CD14-positive monocyte (primary cell): Measurements from ENCODE around the gene HS1BP3. TPM values are rescaled to one million over a fixed set of nuclear protein-coding genes. Genes with fewer than 3 reads are reported as not detected.

ENCODE experiments used
- DNase-seq, 3 donors: peaks; one replicate each; pipeline ENCODE4 v3.0.0-alpha.2; 2011 to 2022
- H2AFZ ChIP-seq: 2 replicates; pipeline ENCODE4 v1.6.0; 2012; ENCODE audit warnings: mild to moderate bottlenecking, low read depth, low read length, inconsistent platforms; ENCODE audit not compliant: insufficient read depth, poor library complexity, severe bottlenecking
- H3K27ac ChIP-seq, 2 donors: 1 replicate in 1 of 2; 2 replicates in 1 of 2; pipeline ENCODE4 v1.5.1; 2012 to 2013; ENCODE audit warnings: low read length in 2 of 2, control low read depth in 1 of 2, inconsistent platforms in 1 of 2, low read depth in 1 of 2, mild to moderate bottlenecking in 1 of 2
- H3K27me3 ChIP-seq, 2 donors: one replicate each; pipeline versions ENCODE4 v1.6.0 to v1.6.1; 2011 to 2013; ENCODE audit warnings: low read length in 2 of 2; ENCODE audit not compliant: control insufficient read depth in 2 of 2, insufficient read depth in 2 of 2
- H3K36me3 ChIP-seq, 2 donors: replicated peaks in 1 of 2; 1 replicate in 1 of 2; 2 replicates in 1 of 2; pipeline versions ENCODE4 v1.5.1 to v1.6.1; 2012 to 2013; ENCODE audit warnings: low read length in 2 of 2, control low read depth in 1 of 2, inconsistent platforms in 1 of 2, mild to moderate bottlenecking in 1 of 2; ENCODE audit not compliant: insufficient read depth in 2 of 2, control insufficient read depth in 1 of 2
- H3K4me1 ChIP-seq, 2 donors: 1 replicate in 1 of 2; 2 replicates in 1 of 2; pipeline versions ENCODE4 v1.5.1 to v1.6.1; 2012 to 2013; ENCODE audit warnings: low read length in 2 of 2, control low read depth in 1 of 2, inconsistent platforms in 1 of 2, mild to moderate bottlenecking in 1 of 2, moderate library complexity in 1 of 2; ENCODE audit not compliant: insufficient read depth in 2 of 2, control insufficient read depth in 1 of 2
- H3K4me2 ChIP-seq: replicated peaks from 2 replicates; pipeline ENCODE3; 2012; ENCODE audit warnings: low read length, moderate library complexity, mild to moderate bottlenecking; ENCODE audit not compliant: poor library complexity, severe bottlenecking; ENCODE audit errors: extremely low read depth
- H3K4me3 ChIP-seq, 3 experiments: fragments of 200-600 bp in 1 of 3; sonication (generic) in 1 of 3; replicated peaks in 1 of 3; 1 replicate in 2 of 3; 2 replicates in 1 of 3; pipeline ENCODE4 v1.5.1; 2011 to 2013; ENCODE audit warnings: low read length in 3 of 3, mild to moderate bottlenecking in 3 of 3, control low read depth in 2 of 3, low read depth in 2 of 3, inconsistent platforms in 1 of 3, moderate library complexity in 1 of 3
- H3K79me2 ChIP-seq: 2 replicates; pipeline ENCODE4 v1.6.0; 2012; ENCODE audit warnings: mild to moderate bottlenecking, control low read depth, inconsistent platforms, low read length, moderate library complexity; ENCODE audit not compliant: insufficient read depth
- H3K9ac ChIP-seq: 2 replicates; pipeline ENCODE4 v1.6.0; 2017; ENCODE audit warnings: low read length, mild to moderate bottlenecking; ENCODE audit not compliant: insufficient read depth, poor library complexity, severe bottlenecking
- H3K9me3 ChIP-seq, 2 donors: replicated peaks in 1 of 2; 1 replicate in 1 of 2; 2 replicates in 1 of 2; pipeline versions ENCODE4 v1.5.1 to v1.6.1; 2012 to 2013; ENCODE audit warnings: low read length in 2 of 2, control low read depth in 1 of 2; ENCODE audit not compliant: control insufficient read depth in 1 of 2, insufficient read depth in 1 of 2
- H4K20me1 ChIP-seq: 2 replicates; pipeline ENCODE4 v1.6.0; 2012; ENCODE audit warnings: mild to moderate bottlenecking, low read length, control low read depth, moderate library complexity; ENCODE audit not compliant: insufficient read depth
- H3K27ac Mint-ChIP-seq, 7 donors: one replicate each; pipeline ENCODE4 v1.8.0; 2020; ENCODE audit warnings: mild to moderate bottlenecking in 7 of 7, mixed read lengths in 7 of 7, moderate library complexity in 6 of 7, inconsistent platforms in 2 of 7
- H3K27me3 Mint-ChIP-seq, 3 donors: one replicate each; pipeline ENCODE4 v1.8.0; 2021 to 2022; ENCODE audit warnings: low read depth in 3 of 3, mild to moderate bottlenecking in 3 of 3, mixed read lengths in 3 of 3, moderate library complexity in 3 of 3, inconsistent platforms in 1 of 3
- H3K36me3 Mint-ChIP-seq, 2 donors: one replicate each; pipeline ENCODE4 v1.8.0; 2020; ENCODE audit warnings: mixed read lengths in 2 of 2, inconsistent platforms in 1 of 2, mild to moderate bottlenecking in 1 of 2
- H3K4me1 Mint-ChIP-seq: one replicate; pipeline ENCODE4 v1.8.0; 2020; ENCODE audit warnings: mild to moderate bottlenecking, mixed read lengths
- H3K4me3 Mint-ChIP-seq, 2 donors: one replicate each; pipeline ENCODE4 v1.8.0; 2020; ENCODE audit warnings: mild to moderate bottlenecking in 2 of 2, mixed read lengths in 2 of 2, moderate library complexity in 1 of 2
- H3K9me3 Mint-ChIP-seq, 7 donors: one replicate each; pipeline ENCODE4 v1.8.0; 2020 to 2022; ENCODE audit warnings: mixed read lengths in 7 of 7, mild to moderate bottlenecking in 6 of 7, moderate library complexity in 6 of 7, inconsistent platforms in 2 of 7
- WGBS: methylation state at CpG from one replicate; pipeline ENCODE4 v1.1.5; 2013; ENCODE audit warnings: missing lambda C conversion rate; ENCODE audit not compliant: insufficient coverage; 5-methylcytosine and 5-hydroxymethylcytosine counted together
- intact Hi-C, 2 donors: fragments of 100-400 bp; cut with micrococcal nuclease; formaldehyde crosslinking; loops; one replicate each; pipeline versions ENCODE4 v1.15.0 to v1.15.1; 2023
- polyA plus RNA-seq, 3 donors: library from polyadenylated mRNA; depleted of rRNA in 1 of 3; unstranded in 2 of 3; stranded (reverse) in 1 of 3; fragments of 300-500 nt in 2 of 3; fragments of >200 nt in 1 of 3; fragmentation: Illumina TruSeq in 2 of 3; gene quantifications; 1 replicate in 2 of 3; 2 replicates in 1 of 3; pipeline ENCODE4 v1.2.3, GENCODE V29; 2012 to 2021
- TF ChIP-seq, protein P1 (sequence below): fragments of 200-600 bp; IDR thresholded peaks from one replicate; pipeline ENCODE4 v1.8.0; 2022; ENCODE audit warnings: antibody characterized with exemption, mild to moderate bottlenecking

HS1BP3 gene
- polyA plus RNA-seq, 3 donors, result 45.1 to 48.9 (median 45.4) TPM

DNA sequence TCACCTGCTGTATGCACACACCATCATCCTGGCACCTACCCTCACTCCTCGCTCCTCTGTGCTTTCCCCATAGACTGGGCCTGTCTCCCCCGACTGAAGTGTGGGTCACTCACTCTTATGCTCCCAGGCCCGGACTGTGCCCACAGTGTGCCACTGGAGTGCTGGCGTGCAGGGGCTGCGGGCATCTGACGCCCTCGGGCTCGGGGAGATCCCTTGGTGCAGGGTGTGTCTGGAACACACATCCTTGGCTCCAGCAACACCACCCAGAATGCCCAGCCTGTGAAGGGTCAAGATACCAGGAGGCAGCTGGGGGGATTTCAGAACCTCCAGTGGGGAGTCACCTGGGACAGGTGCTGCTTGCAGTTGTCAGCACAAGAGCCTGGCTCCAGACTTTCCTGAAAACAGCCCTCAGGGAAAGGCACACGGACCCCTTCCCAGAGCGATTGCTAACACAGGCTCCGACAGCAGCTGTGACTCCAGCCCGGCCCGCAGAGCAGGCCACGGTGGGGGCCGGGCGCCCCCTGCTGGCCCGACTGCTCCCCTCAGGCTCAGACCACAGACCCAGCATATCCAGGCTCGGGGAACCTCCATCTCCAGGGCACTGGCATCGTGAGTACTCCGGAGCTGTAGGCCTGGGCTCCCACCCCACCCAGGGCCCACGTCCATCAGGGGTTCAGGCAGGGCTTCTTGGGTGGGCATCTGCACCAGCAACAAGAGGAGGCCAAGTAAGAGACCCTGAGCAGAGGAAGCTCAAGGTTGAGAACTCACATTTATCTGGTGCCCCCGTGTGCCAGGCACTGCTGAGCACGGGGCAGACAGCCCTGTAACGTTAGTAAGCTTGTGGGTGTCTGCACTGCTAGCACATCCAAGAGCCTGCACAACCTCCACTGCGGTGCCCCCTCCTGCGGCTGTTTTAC is 8.6 kb downstream of the HS1BP3 start:
- no peak overlapping the region for H3K4me3 ChIP-seq
- Mint-ChIP-seq H3K4me1 (peaks cover 15% of the 10 kb centered on the region), H3K4me3 (no peak overlapping the region), H3K9me3 (no peaks in the 10 kb centered on the region), H3K36me3 (peaks cover 83 to 96% of the 10 kb centered on the region in 2 donors), H3K27ac (peak overlapping the region in 4 of 7 donors; percentile 61 to 81 (median 76)), H3K27me3 (peaks cover 0 to 5% (median 0%) of the 10 kb centered on the region in 3 donors)
- peaks cover 14% of the 10 kb centered on the region for H3K79me2 ChIP-seq
- H3K36me3 ChIP-seq, result peaks cover 85 to 98% of the 10 kb centered on the region in 2 donors
- DNase-seq, result peak; percentile 53 to 65 (median 57)
- peaks cover 80% of the 10 kb centered on the region for H4K20me1 ChIP-seq
- TF ChIP-seq, protein P1, sequence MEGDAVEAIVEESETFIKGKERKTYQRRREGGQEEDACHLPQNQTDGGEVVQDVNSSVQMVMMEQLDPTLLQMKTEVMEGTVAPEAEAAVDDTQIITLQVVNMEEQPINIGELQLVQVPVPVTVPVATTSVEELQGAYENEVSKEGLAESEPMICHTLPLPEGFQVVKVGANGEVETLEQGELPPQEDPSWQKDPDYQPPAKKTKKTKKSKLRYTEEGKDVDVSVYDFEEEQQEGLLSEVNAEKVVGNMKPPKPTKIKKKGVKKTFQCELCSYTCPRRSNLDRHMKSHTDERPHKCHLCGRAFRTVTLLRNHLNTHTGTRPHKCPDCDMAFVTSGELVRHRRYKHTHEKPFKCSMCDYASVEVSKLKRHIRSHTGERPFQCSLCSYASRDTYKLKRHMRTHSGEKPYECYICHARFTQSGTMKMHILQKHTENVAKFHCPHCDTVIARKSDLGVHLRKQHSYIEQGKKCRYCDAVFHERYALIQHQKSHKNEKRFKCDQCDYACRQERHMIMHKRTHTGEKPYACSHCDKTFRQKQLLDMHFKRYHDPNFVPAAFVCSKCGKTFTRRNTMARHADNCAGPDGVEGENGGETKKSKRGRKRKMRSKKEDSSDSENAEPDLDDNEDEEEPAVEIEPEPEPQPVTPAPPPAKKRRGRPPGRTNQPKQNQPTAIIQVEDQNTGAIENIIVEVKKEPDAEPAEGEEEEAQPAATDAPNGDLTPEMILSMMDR, result peak; percentile 89
- H3K9ac ChIP-seq, result no peak overlapping the region
- H3K27ac ChIP-seq, result peak overlapping the region in 1 of 2 donors; percentile 27
- H3K4me2 ChIP-seq, result no peak overlapping the region
- H3K27me3 ChIP-seq, result no peaks in the 10 kb centered on the region
- intact Hi-C loops, result loop anchor here (5.0 to 10.0 kb wide), 3 partner anchors 190 to 758 kb away; no protein-coding TSS in a partner anchor
- WGBS, result 43% methylated on average over 19 of the region's 26 CpGs
- H2AFZ ChIP-seq, result no peak overlapping the region
- no peaks in the 10 kb centered on the region for H3K4me1 ChIP-seq
- no peaks in the 10 kb centered on the region for H3K9me3 ChIP-seq

DNA sequence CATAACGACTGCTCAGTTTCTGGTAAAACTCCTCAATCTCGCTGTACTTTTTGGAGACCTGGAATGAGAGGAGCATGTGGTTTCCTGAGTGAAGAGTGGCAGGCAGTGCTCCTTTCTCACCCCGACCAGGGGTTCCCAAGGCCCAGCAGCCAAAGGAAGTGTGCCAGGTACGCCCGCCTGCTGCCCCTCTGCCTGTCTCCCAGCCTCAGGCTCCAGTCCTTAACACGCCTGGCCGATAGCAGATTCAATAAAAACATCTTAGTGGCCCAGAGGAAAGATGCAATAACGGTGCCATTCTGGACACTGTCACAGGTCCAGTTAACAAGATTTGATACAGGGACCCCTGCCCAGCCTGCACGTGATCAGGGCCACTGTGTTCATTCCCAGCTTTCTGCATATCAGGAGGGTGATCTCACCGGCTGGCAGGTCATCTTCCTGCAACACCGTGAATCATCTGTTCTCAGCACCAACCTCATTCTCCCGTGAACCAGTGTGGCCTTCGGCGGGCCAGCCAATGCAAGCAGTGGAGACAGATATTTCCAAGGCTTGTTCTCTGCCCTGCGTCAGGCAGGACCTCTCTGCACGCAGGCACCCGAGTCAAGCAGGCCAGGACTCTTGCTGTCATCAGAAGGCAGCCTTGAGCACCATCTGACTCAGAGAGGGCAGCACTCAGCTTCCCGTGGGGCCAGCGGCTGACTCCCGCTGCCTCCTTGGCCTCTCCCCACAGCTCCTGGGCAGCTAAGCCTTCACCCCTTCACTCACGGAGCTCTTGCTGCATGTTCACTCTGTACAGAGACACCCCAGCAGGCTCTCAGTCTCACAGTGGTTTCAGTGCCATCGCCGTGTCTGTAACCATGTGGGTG is 9.5 kb downstream of the HS1BP3 start:
- H3K27me3 ChIP-seq, result no peaks in the 10 kb centered on the region
- H3K4me1 ChIP-seq, result no peaks in the 10 kb centered on the region
- TF ChIP-seq, protein P1, result no peak
- peaks cover 5% of the 10 kb centered on the region for H3K79me2 ChIP-seq
- no peak overlapping the region for H3K4me3 ChIP-seq
- peaks cover 89 to 98% of the 10 kb centered on the region in 2 donors for H3K36me3 ChIP-seq
- no peaks in the 10 kb centered on the region for H3K9me3 ChIP-seq
- no peak overlapping the region for H3K9ac ChIP-seq
- 98% methylated on average over 18 of the region's 23 CpGs for WGBS
- Mint-ChIP-seq H3K9me3 (no peaks in the 10 kb centered on the region), H3K27me3 (peaks cover 0 to 4% (median 0%) of the 10 kb centered on the region in 3 donors), H3K4me1 (peaks cover 13% of the 10 kb centered on the region), H3K27ac (peak overlapping the region in 2 of 7 donors; percentile 72 to 79), H3K36me3 (peaks cover 82 to 96% of the 10 kb centered on the region in 2 donors), H3K4me3 (no peak overlapping the region)
- intact Hi-C loops, result loop anchor here (5.0 to 10.0 kb wide), 3 partner anchors 189 to 757 kb away; no protein-coding TSS in a partner anchor
- no peak overlapping the region for H2AFZ ChIP-seq
- peak overlapping the region in 1 of 2 donors; percentile 27 for H3K27ac ChIP-seq
- H4K20me1 ChIP-seq, result peaks cover 73% of the 10 kb centered on the region
- DNase-seq, result no peak
- H3K4me2 ChIP-seq, result no peak overlapping the region
